SK-N-MC (cell line): ENCODE data around the gene FNDC8.

Experiments
- EZH2 ChIP-seq: fragments of 200-600 bp; sonication (generic); IDR thresholded peaks from one replicate; pipeline ENCODE4 v1.6.1; 2017; ENCODE audit warnings: antibody characterized with exemption
- POLR2AphosphoS5 ChIP-seq: IDR thresholded peaks from 2 replicates; pipeline ENCODE4 v1.6.1; 2012; ENCODE audit warnings: mild to moderate bottlenecking, low read depth, low read length, borderline replicate concordance

DNA sequence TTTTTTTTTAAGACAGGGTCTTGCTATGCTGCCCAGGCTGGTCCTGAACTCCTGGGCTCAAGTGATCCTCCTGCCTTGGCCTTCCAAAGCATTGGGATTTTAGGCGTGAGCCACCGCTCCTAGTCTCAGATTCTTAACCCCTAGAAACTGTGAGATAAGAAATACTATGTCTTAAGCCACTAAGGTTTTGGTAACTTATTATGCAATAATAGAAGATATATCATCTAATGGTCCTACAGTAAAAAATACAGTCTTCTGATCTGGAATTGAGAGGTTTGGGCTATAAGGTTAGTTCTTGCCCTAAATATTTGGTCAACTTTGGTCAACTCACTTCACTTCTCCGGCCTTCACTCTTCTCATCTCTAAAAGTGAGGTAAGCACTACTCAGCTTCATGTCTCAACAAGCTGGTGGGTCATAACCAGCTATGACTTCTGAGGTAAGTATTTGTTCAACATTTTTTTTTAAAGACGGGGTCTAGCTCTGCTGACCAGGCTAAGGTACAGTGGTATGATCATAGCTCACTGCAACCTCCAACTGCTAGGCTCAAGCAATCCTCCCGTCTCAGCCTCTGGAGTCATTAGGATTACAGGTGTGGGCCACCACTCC, 16.5 kb upstream of the FNDC8 start:
- TF ChIP-seq POLR2AphosphoS5 (no peak), EZH2 (no peak)
